Pancreas (tissue), 10 donors: ENCODE data around the gene SAMD9L. TPM values are rescaled to one million over a fixed set of nuclear protein-coding genes. Genes with fewer than 3 reads are reported as not detected.

ENCODE experiments used
- ATAC-seq, 4 donors: fragments of 200-7000 bp; cut with Tn5 transposase; one replicate each; pipeline versions ENCODE4 v1.8.0 to v1.9.1; 2020; ENCODE audit warnings: mild to moderate bottlenecking in 4 of 4, moderate library complexity in 4 of 4
- DNase-seq, 6 donors: peaks; one replicate each; pipeline ENCODE4 v3.0.0-alpha.2; 2020
- FAIRE-seq: peaks from 2 replicates; lab custom pipeline; 2012; peaks lifted over from hg19 to GRCh38; lab: Jason Lieb, UNC
- H3K27ac ChIP-seq, 4 donors: fragments of 200-600 bp; sonication (generic); 1 replicate in 3 of 4; 2 replicates in 1 of 4; pipeline versions ENCODE4 v1.5.0 to v1.8.0; 2020
- H3K27me3 ChIP-seq, 4 donors: fragments of 200-600 bp; one replicate each; pipeline ENCODE4 v1.8.0; 2021
- H3K36me3 ChIP-seq, 3 donors: fragments of 200-600 bp; sonication (generic) in 1 of 3; one replicate each; pipeline versions ENCODE4 v1.5.0 to v1.8.0; 2020 to 2021
- H3K4me1 ChIP-seq, 3 donors: fragments of 200-600 bp; one replicate each; pipeline ENCODE4 v1.8.0; 2021
- H3K4me3 ChIP-seq, 4 donors: fragments of 200-600 bp; sonication (generic) in 2 of 4; one replicate each; pipeline versions ENCODE4 v1.5.0 to v1.8.0; 2020 to 2021
- H3K9me3 ChIP-seq, 4 donors: fragments of 200-600 bp; one replicate each; pipeline ENCODE4 v1.8.0; 2021
- WGBS, 2 donors: extraction: QIAGEN DNeasy Blood & Tissue Kit; methylation state at CpG; one replicate each; pipeline ENCODE4 v1.1.7; 2013; 5-methylcytosine and 5-hydroxymethylcytosine counted together
- intact Hi-C, 3 donors: fragments of 100-400 bp; cut with DNase I; formaldehyde crosslinking; loops; one replicate each; pipeline versions ENCODE4 v1.11.1 to v1.14.2; 2022
- polyA plus RNA-seq, 2 donors: library from polyadenylated mRNA; stranded (reverse); fragments of 200-250 nt; gene quantifications; one replicate each; pipeline ENCODE4 v1.2.3, GENCODE V29; 2013
- total RNA-seq, 6 donors: library from RNA; stranded (reverse); fragmentation: NEBNext Ultra II Directional in 4 of 6; extraction: Animal tissue kit (Norgen Biotek cat#: 25700) in 4 of 6; gene quantifications; one replicate each; pipeline versions ENCODE4 v1.2.1 to v1.2.4, GENCODE V29; 2021 to 2023
- TF ChIP-seq, protein P1 (sequence below), 4 donors: fragments of 200-600 bp; sonication (generic) in 3 of 4; IDR thresholded peaks; one replicate each; pipeline versions ENCODE4 v1.5.0 to v1.8.0; 2021; ENCODE audit warnings: antibody characterized with exemption in 4 of 4
- donor health status: healthy with polysubstance abuse.
- donor health status: DM: no; HTN: no; CAD: no; lungs with moderate emphysema.
- donor health status: DM: no; HTN: no; CAD: no.
- donor health status: control.
- donor health status: control.
- donor health status: Bipolar disorder and iron deficiency.
- donor health status: DM: yes; HTN: yes; CAD: no.
- donor health status: DM: no; HTN: no; CAD: no.
- donor health status: DM: no; HTN: no; CAD: no.
- donor health status: DM: yes; HTN: yes; CAD: no.

The SAMD9L gene
- total and polyA plus RNA-seq, 8 donors = 1.5 to 7.4 (median 2.1) TPM

DNA sequence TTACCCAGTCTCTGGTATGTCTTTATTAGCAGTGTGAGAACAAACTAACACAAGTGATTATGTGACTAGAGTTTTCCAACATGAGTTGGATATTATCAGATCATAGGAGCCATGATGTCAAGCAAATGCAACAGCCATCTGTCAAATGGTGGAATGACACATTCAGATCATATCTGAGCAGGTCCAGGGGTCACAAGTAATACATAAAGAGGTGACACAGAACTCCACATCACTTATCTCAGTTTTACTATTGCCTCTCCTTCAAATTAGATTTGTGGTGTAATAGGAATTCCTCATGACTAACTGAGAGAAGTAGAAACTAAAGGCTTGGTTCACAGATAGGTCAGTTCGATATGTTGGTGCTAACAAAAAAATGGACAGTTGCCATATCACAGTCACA lies 12.2 kb upstream of the SAMD9L start:
- no peaks in the 10 kb centered on the region for H3K36me3 ChIP-seq
- intact Hi-C loops = no loop called here
- WGBS, 2 donors = 23 to 25% methylated on average over 1 of the region's 1 CpG
- no peak for ATAC-seq
- DNase-seq = no peak
- no peak for FAIRE-seq
- H3K4me1 ChIP-seq = no peaks in the 10 kb centered on the region
- TF ChIP-seq, protein P1, sequence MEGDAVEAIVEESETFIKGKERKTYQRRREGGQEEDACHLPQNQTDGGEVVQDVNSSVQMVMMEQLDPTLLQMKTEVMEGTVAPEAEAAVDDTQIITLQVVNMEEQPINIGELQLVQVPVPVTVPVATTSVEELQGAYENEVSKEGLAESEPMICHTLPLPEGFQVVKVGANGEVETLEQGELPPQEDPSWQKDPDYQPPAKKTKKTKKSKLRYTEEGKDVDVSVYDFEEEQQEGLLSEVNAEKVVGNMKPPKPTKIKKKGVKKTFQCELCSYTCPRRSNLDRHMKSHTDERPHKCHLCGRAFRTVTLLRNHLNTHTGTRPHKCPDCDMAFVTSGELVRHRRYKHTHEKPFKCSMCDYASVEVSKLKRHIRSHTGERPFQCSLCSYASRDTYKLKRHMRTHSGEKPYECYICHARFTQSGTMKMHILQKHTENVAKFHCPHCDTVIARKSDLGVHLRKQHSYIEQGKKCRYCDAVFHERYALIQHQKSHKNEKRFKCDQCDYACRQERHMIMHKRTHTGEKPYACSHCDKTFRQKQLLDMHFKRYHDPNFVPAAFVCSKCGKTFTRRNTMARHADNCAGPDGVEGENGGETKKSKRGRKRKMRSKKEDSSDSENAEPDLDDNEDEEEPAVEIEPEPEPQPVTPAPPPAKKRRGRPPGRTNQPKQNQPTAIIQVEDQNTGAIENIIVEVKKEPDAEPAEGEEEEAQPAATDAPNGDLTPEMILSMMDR (IDR thresholded peaks at IDR 0.05) = no peak
- H3K27ac ChIP-seq = no peak overlapping the region
- H3K9me3 ChIP-seq = no peaks in the 10 kb centered on the region
- H3K27me3 ChIP-seq = no peaks in the 10 kb centered on the region
- no peak overlapping the region for H3K4me3 ChIP-seq

GRCh38 chr7:93159490-93159889 lies 11.3 kb upstream of the SAMD9L start:
- no peak overlapping the region for H3K27ac ChIP-seq
- TF ChIP-seq, protein P1 (IDR thresholded peaks at IDR 0.05) = no peak
- intact Hi-C loops = no loop called here
- no peaks in the 10 kb centered on the region for H3K27me3 ChIP-seq
- ATAC-seq (no peak), FAIRE-seq (no peak), DNase-seq (no peak)
- no peaks in the 10 kb centered on the region for H3K9me3 ChIP-seq
- H3K4me1 ChIP-seq = no peaks in the 10 kb centered on the region
- no peak overlapping the region for H3K4me3 ChIP-seq
- 54 to 60% methylated on average over 3 of the region's 3 CpGs for WGBS, 2 donors
- no peaks in the 10 kb centered on the region for H3K36me3 ChIP-seq

GRCh38 chr7:93156884-93157283 lies 8.7 kb upstream of the SAMD9L start:
- FAIRE-seq = no peak
- TF ChIP-seq, protein P1 (IDR thresholded peaks at IDR 0.05) = no peak
- intact Hi-C loops = no loop called here
- no peak for ATAC-seq
- no peak overlapping the region for H3K27ac ChIP-seq
- WGBS, 2 donors = 64 to 71% methylated on average over 1 of the region's 1 CpG
- no peaks in the 10 kb centered on the region for H3K27me3 ChIP-seq
- no peak overlapping the region for H3K4me3 ChIP-seq
- H3K36me3 ChIP-seq = no peaks in the 10 kb centered on the region
- H3K4me1 ChIP-seq = no peaks in the 10 kb centered on the region
- no peak for DNase-seq
- no peaks in the 10 kb centered on the region for H3K9me3 ChIP-seq

- Histone ChIP-seq H3K9me3 (no peaks in the 10 kb centered on the region), H3K4me3 (no peak overlapping the region), H3K4me1 (peaks cover 0 to 5% (median 0%) of the 10 kb centered on the region in 3 donors), H3K27ac (no peak overlapping the region), H3K27me3 (no peaks in the 10 kb centered on the region), H3K36me3 (no peaks in the 10 kb centered on the region)
- TF ChIP-seq, protein P1 (IDR thresholded peaks at IDR 0.05) = no peak
- WGBS, 2 donors = 68 to 83% methylated on average over 1 of the region's 1 CpG
- DNase-seq (no peak), FAIRE-seq (no peak), ATAC-seq (no peak)
- intact Hi-C loops = no loop called here
Observed at GRCh38 chr7:93150200-93150835, 2.1 kb upstream of the SAMD9L start.

DNA sequence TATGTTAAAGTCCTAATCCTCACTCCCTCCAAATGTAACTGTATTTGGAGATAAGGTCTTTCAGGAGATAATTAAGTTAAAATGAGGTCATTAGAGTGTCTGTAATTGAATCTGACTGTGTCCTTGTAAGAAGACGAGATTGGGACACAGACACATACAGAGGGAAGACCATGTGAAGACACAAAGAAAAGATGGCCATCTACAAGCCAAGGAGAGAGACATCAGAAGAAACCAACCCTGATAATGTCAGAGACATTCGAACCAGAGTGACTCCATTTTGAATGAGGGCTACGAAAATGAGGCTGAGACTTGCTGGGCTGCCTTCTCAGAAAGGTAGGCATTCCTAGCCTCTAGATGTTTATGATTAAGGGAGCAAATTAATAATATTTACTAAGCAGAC lies 542 bp upstream of the SAMD9L start:
- Histone ChIP-seq H3K27ac (no peak overlapping the region), H3K4me1 (peaks cover 0 to 5% (median 0%) of the 10 kb centered on the region in 3 donors), H3K36me3 (no peaks in the 10 kb centered on the region), H3K4me3 (no peak overlapping the region), H3K9me3 (no peaks in the 10 kb centered on the region), H3K27me3 (no peaks in the 10 kb centered on the region)
- intact Hi-C loops = no loop called here
- no peak for ATAC-seq
- TF ChIP-seq, protein P1 (IDR thresholded peaks at IDR 0.05) = no peak
- no peak for FAIRE-seq
- no peak for DNase-seq
- WGBS, 2 donors = 64 to 68% methylated on average over 3 of the region's 3 CpGs
